Caco-2 (cell line): Measurements from ENCODE around the gene TAGLN. TPM values are rescaled to one million over a fixed set of nuclear protein-coding genes. Genes with fewer than 3 reads are reported as not detected.
"Not testable (repeated sequence)": the region's sequence is repeated elsewhere in the genome, so short reads cannot be mapped to it uniquely, and the experiment has no call there.

Experiments used
- BruUV-seq: library from RNA; stranded (reverse); fragments of 400-500 nt; replicated peaks from 2 replicates; lab custom pipeline; 2021; lab: Mats Ljungman, UMichigan
- CTCF ChIA-PET: fragments of 300-600 bp; sonication (Branson Sonifier 250); formaldehyde crosslinking; loops from one replicate; lab custom pipeline; 2022; ENCODE audit warnings: antibody characterized with exemption; lab: Charles Lee
- POLR2A ChIA-PET: fragments of 300-600 bp; sonication (Branson Sonifier 250); formaldehyde crosslinking; loops from one replicate; lab custom pipeline; 2022; ENCODE audit warnings: antibody characterized with exemption; lab: Charles Lee
- DNase-seq, 2 experiments: peaks; one replicate each; pipeline versions ENCODE4 v3.0.0 to v3.0.0-alpha.2; 2020 to 2022
- H3K27me3 ChIP-seq: replicated peaks from 2 replicates; pipeline ENCODE4 v1.6.0; 2011; ENCODE audit warnings: low read length; ENCODE audit not compliant: control insufficient read depth, insufficient read depth
- H3K36me3 ChIP-seq: 2 replicates; pipeline ENCODE4 v1.5.1; 2011; ENCODE audit warnings: low read length; ENCODE audit not compliant: control insufficient read depth, insufficient read depth
- H3K4me1 ChIP-seq: fragments of 250-450 bp; sonication (Bioruptor Pico); 2 replicates; pipeline ENCODE4 v1.5.1; 2020; ENCODE audit warnings: mild to moderate bottlenecking
- H3K4me3 ChIP-seq: 2 replicates; pipeline ENCODE4 v1.5.1; 2011; ENCODE audit warnings: low read depth, mild to moderate bottlenecking, control low read depth, low read length
- H3K9me3 ChIP-seq: fragments of 250-450 bp; sonication (Bioruptor Pico); 2 replicates; pipeline ENCODE4 v1.5.1; 2020; ENCODE audit warnings: mild to moderate bottlenecking, moderate library complexity
- H3K27ac Mint-ChIP-seq: one replicate; pipeline ENCODE4 v1.8.0; 2022; ENCODE audit warnings: mixed read lengths; ENCODE audit not compliant: unreplicated experiment
- H3K27me3 Mint-ChIP-seq: one replicate; pipeline ENCODE4 v1.8.0; 2022; ENCODE audit warnings: mixed read lengths; ENCODE audit not compliant: insufficient read depth, unreplicated experiment
- H3K36me3 Mint-ChIP-seq: one replicate; pipeline ENCODE4 v1.8.0; 2022; ENCODE audit warnings: mild to moderate bottlenecking, mixed read lengths; ENCODE audit not compliant: insufficient read depth, unreplicated experiment
- H3K4me1 Mint-ChIP-seq: one replicate; pipeline ENCODE4 v1.8.0; 2022; ENCODE audit warnings: low read depth, mixed read lengths; ENCODE audit not compliant: unreplicated experiment
- H3K4me3 Mint-ChIP-seq: one replicate; pipeline ENCODE4 v1.8.0; 2022; ENCODE audit warnings: mild to moderate bottlenecking, moderate library complexity, mixed read lengths; ENCODE audit not compliant: unreplicated experiment
- H3K9me3 Mint-ChIP-seq: one replicate; pipeline ENCODE4 v1.8.0; 2022; ENCODE audit warnings: mixed read lengths; ENCODE audit not compliant: unreplicated experiment
- intact Hi-C: fragments of 100-400 bp; cut with micrococcal nuclease; formaldehyde crosslinking; loops from one replicate; pipeline ENCODE4 v1.10.0; 2022; ENCODE audit not compliant: unreplicated experiment
- total RNA-seq: library from RNA; stranded (reverse); gene quantifications from 2 replicates; pipeline ENCODE4 v1.2.3, GENCODE V29; 2022
- TF ChIP-seq, protein P1 (sequence below), 2 experiments: fragments of 200-600 bp in 1 of 2; IDR thresholded peaks; 1 replicate in 1 of 2; 2 replicates in 1 of 2; pipeline versions ENCODE4 v1.5.1 to v1.8.0; 2011 to 2022; ENCODE audit warnings: antibody characterized with exemption in 1 of 2, control low read depth in 1 of 2, inconsistent platforms in 1 of 2, low read depth in 1 of 2, low read length in 1 of 2, mild to moderate bottlenecking in 1 of 2, moderate library complexity in 1 of 2; ENCODE audit not compliant: insufficient read depth in 1 of 2, severe bottlenecking in 1 of 2, unreplicated experiment in 1 of 2

The TAGLN gene
- total RNA-seq, 1 experiment from 2014 or later: 303 TPM

DNA sequence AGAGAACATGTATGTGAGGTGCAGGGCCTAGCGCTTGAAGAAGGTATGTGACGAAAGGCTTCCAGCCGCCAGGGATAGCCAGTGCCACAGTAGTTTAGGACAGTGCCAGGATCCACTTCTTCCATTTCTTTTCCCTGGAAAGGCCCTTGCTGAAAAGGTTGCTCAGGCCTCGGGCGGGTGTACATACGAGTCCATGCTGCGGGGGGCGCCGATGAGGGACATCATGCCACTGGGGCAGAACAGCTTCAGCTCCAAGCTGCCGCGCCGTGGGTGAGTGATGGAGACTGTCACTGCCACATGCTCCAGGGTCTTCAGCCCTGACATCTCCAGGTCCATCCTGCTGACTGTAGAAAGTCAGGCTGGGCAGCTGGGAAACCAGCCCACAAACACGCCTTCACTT is 9.5 kb downstream of the TAGLN start:
- CTCF ChIA-PET, POLR2A ChIA-PET, H3K9me3 Mint-ChIP-seq, BruUV-seq, H3K36me3 ChIP-seq, H3K4me1 ChIP-seq, H3K4me3 Mint-ChIP-seq, DNase-seq, H3K9me3 ChIP-seq, intact Hi-C loops, H3K4me1 Mint-ChIP-seq, H3K27me3 ChIP-seq, H3K27me3 Mint-ChIP-seq, H3K27ac Mint-ChIP-seq, H3K4me3 ChIP-seq: not testable (repeated sequence)
- H3K36me3 Mint-ChIP-seq: peaks cover 71% of the 10 kb centered on the region

DNA sequence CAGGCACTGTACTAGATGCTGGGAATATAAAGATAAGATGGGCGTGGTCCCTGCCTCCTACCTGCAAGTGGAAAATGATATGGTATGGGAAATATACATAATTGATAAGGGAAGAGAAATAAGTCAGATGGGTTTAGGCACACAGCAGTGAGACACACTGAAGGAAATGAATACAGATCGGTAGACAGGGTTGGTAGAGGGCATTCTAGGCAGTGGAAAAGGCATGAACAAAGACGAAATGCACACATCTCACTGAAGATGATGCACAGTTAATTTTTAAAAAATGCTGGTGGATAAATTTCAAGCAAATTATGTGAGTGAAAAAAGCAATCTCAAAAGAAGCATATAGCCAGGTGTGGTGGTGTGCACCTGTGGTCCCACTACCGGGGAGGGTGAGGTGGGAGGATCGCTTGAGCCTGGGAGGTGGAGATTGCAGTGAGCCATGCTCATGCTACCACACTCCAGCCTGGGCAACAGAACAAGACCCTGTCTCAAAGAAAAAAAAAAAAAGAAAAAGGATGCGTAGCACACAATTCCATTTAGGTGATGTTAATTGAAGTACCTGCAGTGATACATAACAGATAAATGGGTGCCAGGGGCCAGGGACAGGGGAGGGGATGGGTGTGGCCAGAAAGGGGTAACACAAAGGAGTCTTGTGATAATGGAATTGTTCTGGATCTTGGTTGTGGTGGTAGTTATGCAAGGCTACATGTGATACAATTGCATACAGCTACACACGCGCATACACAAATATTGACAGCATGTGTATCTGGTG is 10.4 kb downstream of the TAGLN start:
- intact Hi-C loops, H3K9me3 Mint-ChIP-seq, H3K4me1 ChIP-seq, POLR2A ChIA-PET, H3K27ac Mint-ChIP-seq, DNase-seq, H3K27me3 ChIP-seq, BruUV-seq, H3K9me3 ChIP-seq, H3K4me3 Mint-ChIP-seq, CTCF ChIA-PET, H3K36me3 ChIP-seq, H3K4me1 Mint-ChIP-seq, H3K27me3 Mint-ChIP-seq, H3K4me3 ChIP-seq: not testable (repeated sequence)
- H3K36me3 Mint-ChIP-seq: peaks cover 71% of the 10 kb centered on the region

DNA sequence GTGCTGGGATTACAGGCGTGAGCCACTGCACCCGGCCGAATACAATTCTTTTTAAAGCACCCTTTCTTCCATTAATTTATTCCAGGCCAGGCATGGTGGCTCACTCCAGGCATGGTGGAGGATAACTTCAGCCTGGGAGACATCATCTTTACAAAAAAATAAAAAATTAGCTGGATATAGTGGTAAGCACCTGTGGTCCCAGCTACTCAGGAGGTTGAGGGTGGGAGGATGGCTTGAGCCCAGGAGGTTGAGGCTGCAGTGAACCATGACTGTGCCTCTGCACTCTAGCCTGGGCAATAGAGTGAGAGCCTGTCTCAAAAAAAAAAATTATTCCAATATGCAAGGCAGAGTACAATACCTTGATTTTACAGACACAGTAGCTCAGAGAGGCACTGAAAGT is 11.4 kb downstream of the TAGLN start:
- BruUV-seq: no TSS peak
- no peak overlapping the region for H3K27ac Mint-ChIP-seq

More for the DNA sequence above, 11.4 kb downstream of the TAGLN start:
- no peaks in the 10 kb centered on the region for H3K9me3 ChIP-seq
- no peak for DNase-seq
- H3K4me3 ChIP-seq: no peak overlapping the region
- intact Hi-C loops: no loop called here
- CTCF ChIA-PET: interaction anchor here (0.6 to 0.7 kb wide), 2 partner anchors 17 to 20 kb away, joined by 3 to 4 read pairs; no protein-coding TSS in a partner anchor
- TF ChIP-seq, protein P1, sequence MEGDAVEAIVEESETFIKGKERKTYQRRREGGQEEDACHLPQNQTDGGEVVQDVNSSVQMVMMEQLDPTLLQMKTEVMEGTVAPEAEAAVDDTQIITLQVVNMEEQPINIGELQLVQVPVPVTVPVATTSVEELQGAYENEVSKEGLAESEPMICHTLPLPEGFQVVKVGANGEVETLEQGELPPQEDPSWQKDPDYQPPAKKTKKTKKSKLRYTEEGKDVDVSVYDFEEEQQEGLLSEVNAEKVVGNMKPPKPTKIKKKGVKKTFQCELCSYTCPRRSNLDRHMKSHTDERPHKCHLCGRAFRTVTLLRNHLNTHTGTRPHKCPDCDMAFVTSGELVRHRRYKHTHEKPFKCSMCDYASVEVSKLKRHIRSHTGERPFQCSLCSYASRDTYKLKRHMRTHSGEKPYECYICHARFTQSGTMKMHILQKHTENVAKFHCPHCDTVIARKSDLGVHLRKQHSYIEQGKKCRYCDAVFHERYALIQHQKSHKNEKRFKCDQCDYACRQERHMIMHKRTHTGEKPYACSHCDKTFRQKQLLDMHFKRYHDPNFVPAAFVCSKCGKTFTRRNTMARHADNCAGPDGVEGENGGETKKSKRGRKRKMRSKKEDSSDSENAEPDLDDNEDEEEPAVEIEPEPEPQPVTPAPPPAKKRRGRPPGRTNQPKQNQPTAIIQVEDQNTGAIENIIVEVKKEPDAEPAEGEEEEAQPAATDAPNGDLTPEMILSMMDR (IDR thresholded peaks at IDR 0.05; ENCODE audit: insufficient read depth in 1 of 2, low read depth in 1 of 2, low read length in 1 of 2, severe bottlenecking in 1 of 2, unreplicated experiment in 1 of 2): no peak
- Mint-ChIP-seq H3K36me3 (peaks cover 67% of the 10 kb centered on the region), H3K4me1 (peaks cover 5% of the 10 kb centered on the region), H3K27me3 (no peaks in the 10 kb centered on the region), H3K4me3 (no peak overlapping the region), H3K9me3 (no peaks in the 10 kb centered on the region)
- no peaks in the 10 kb centered on the region for H3K27me3 ChIP-seq
- H3K36me3 ChIP-seq: 0 out of 2 replicates have a peak, but pooled peaks cover 2% of the 10 kb centered on the region
- H3K4me1 ChIP-seq: no peaks in the 10 kb centered on the region
- POLR2A ChIA-PET: interaction anchor here (1.5 kb wide), 1 partner anchor 32 kb away, joined by 6 read pairs; the partner anchor contains the start of gene SIDT2
